PC-3 (cell line): ENCODE measurements around the gene FASTK. TPM values are rescaled to one million over a fixed set of nuclear protein-coding genes. Genes with fewer than 3 reads are reported as not detected.

Experiments
- ATAC-seq: fragments of 200-7000 bp; cut with Tn5 transposase; 2 replicates; pipeline ENCODE4 v1.9.1; 2020; ENCODE audit warnings: mild to moderate bottlenecking, moderate library complexity
- BruUV-seq: library from RNA; stranded (reverse); fragments of 400-500 nt; replicated peaks from 2 replicates; lab custom pipeline; 2021; lab: Mats Ljungman, UMichigan
- CTCF ChIA-PET: fragments of 300-600 bp; sonication (Branson Sonifier 250); formaldehyde crosslinking; loops from one replicate; lab custom pipeline; 2022; ENCODE audit warnings: antibody characterized with exemption; lab: Charles Lee
- POLR2A ChIA-PET: fragments of 300-600 bp; sonication (Branson Sonifier 250); formaldehyde crosslinking; loops from one replicate; lab custom pipeline; 2022; ENCODE audit warnings: antibody characterized with exemption; ENCODE audit not compliant: unreplicated experiment; lab: Charles Lee
- DNase-seq: peaks from one replicate; pipeline ENCODE4 v3.0.0-alpha.2; 2015
- H2AFZ ChIP-seq: fragments of 300-600 bp; sonication (generic); 2 replicates; pipeline ENCODE4 v1.6.0; 2016; ENCODE audit warnings: antibody characterized with exemption, low read length
- H3F3A ChIP-seq: fragments of 300-600 bp; sonication (generic); one replicate; pipeline ENCODE4 v1.6.0; 2017; ENCODE audit warnings: antibody characterized with exemption, low read length, control low read depth, mild to moderate bottlenecking; ENCODE audit not compliant: unreplicated experiment
- H3K27ac ChIP-seq: fragments of 300-600 bp; sonication (generic); 2 replicates; pipeline ENCODE4 v1.5.1; 2016; ENCODE audit warnings: mild to moderate bottlenecking, low read length
- H3K27me3 ChIP-seq: fragments of 300-600 bp; sonication (generic); 2 replicates; pipeline ENCODE4 v1.6.1; 2016; ENCODE audit warnings: low read length, mixed read lengths
- H3K36me3 ChIP-seq: fragments of 300-600 bp; sonication (generic); 2 replicates; pipeline ENCODE4 v1.6.1; 2016; ENCODE audit warnings: low read depth, mixed run types, low read length, mixed read lengths
- H3K4me1 ChIP-seq: fragments of 300-600 bp; sonication (generic); 2 replicates; pipeline ENCODE4 v1.5.1; 2016; ENCODE audit warnings: low read length; ENCODE audit not compliant: insufficient read depth
- H3K4me2 ChIP-seq: fragments of 300-600 bp; sonication (generic); 2 replicates; pipeline ENCODE4 v1.6.0; 2016; ENCODE audit warnings: low read length
- H3K4me3 ChIP-seq: fragments of 300-600 bp; sonication (generic); 2 replicates; pipeline ENCODE4 v1.5.1; 2016; ENCODE audit warnings: mild to moderate bottlenecking, low read length, mixed read lengths
- H3K79me2 ChIP-seq: fragments of 300-600 bp; sonication (generic); 2 replicates; pipeline ENCODE4 v1.6.1; 2017; ENCODE audit warnings: low read length, mixed read lengths
- H3K9ac ChIP-seq: fragments of 300-600 bp; sonication (generic); 2 replicates; pipeline ENCODE4 v1.6.0; 2016; ENCODE audit warnings: mild to moderate bottlenecking, low read length
- H3K9me2 ChIP-seq: fragments of 300-600 bp; sonication (generic); replicated peaks from 2 replicates; pipeline ENCODE4 v1.6.1; 2016; ENCODE audit warnings: mixed run types, low read length, mixed read lengths
- H3K9me3 ChIP-seq: fragments of 300-600 bp; sonication (generic); 2 replicates; pipeline ENCODE4 v1.6.1; 2016; ENCODE audit warnings: low read length, mixed read lengths
- H4K20me1 ChIP-seq: fragments of 300-600 bp; sonication (generic); 2 replicates; pipeline ENCODE4 v1.6.1; 2016; ENCODE audit warnings: low read length, mixed read lengths
- EZH2 ChIP-seq: fragments of 300-600 bp; sonication (generic); IDR thresholded peaks from one replicate; pipeline ENCODE4 v1.6.1; 2017; ENCODE audit warnings: antibody characterized with exemption, mild to moderate bottlenecking, low read length; ENCODE audit not compliant: unreplicated experiment
- EZH2phosphoT487 ChIP-seq: fragments of 300-600 bp; sonication (generic); IDR thresholded peaks from 2 replicates; pipeline ENCODE4 v1.6.1; 2018; ENCODE audit warnings: mild to moderate bottlenecking, antibody characterized with exemption, low read length, borderline replicate concordance
- intact Hi-C: fragments of 100-400 bp; cut with micrococcal nuclease; formaldehyde crosslinking; loops from 2 replicates; pipeline ENCODE4 v1.9.0; 2023
- total RNA-seq: library from RNA; depleted of rRNA; stranded (reverse); fragments of >200 nt; gene quantifications from 2 replicates; pipeline ENCODE4 v1.2.3, GENCODE V29; 2014
- TF ChIP-seq, protein P1 (sequence below): fragments of 300-600 bp; sonication (generic); conservative IDR thresholded peaks from 2 replicates; pipeline ENCODE4 v1.5.1; 2017; ENCODE audit warnings: antibody characterized with exemption, low read depth, mild to moderate bottlenecking, low read length

Gene FASTK
- total RNA-seq, 1 experiment from 2014 or later: 163 TPM

- DNase-seq (no peak), ATAC-seq (no peak)
- Histone ChIP-seq H3K4me3 (no peak overlapping the region), H3K4me2 (no peak overlapping the region), H3K36me3 (no peaks in the 10 kb centered on the region; the same call in 1 of the 2 replicates), H4K20me1 (no peaks in the 10 kb centered on the region), H3K4me1 (peaks cover 18% of the 10 kb centered on the region), H3K27me3 (no peaks in the 10 kb centered on the region), H3K79me2 (0 out of 2 replicates have a peak, but pooled peaks cover 6% of the 10 kb centered on the region), H3K9ac (no peak overlapping the region), H3K9me2 (no peaks in the 10 kb centered on the region), H2AFZ (no peak overlapping the region), H3K9me3 (no peaks in the 10 kb centered on the region), H3K27ac (no peak overlapping the region), H3F3A (no peaks in the 10 kb centered on the region)
- ChIA-PET CTCF (no interaction called here), POLR2A (no interaction called here)
- intact Hi-C loops: no loop called here
- no TSS peak for BruUV-seq
- TF ChIP-seq EZH2 (no peak), EZH2phosphoT487 (no peak)
- TF ChIP-seq, protein P1, sequence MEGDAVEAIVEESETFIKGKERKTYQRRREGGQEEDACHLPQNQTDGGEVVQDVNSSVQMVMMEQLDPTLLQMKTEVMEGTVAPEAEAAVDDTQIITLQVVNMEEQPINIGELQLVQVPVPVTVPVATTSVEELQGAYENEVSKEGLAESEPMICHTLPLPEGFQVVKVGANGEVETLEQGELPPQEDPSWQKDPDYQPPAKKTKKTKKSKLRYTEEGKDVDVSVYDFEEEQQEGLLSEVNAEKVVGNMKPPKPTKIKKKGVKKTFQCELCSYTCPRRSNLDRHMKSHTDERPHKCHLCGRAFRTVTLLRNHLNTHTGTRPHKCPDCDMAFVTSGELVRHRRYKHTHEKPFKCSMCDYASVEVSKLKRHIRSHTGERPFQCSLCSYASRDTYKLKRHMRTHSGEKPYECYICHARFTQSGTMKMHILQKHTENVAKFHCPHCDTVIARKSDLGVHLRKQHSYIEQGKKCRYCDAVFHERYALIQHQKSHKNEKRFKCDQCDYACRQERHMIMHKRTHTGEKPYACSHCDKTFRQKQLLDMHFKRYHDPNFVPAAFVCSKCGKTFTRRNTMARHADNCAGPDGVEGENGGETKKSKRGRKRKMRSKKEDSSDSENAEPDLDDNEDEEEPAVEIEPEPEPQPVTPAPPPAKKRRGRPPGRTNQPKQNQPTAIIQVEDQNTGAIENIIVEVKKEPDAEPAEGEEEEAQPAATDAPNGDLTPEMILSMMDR: no peak
These were observed 44.7 kb downstream of the FASTK start for GRCh38 chr7:151035902-151036301.

DNA sequence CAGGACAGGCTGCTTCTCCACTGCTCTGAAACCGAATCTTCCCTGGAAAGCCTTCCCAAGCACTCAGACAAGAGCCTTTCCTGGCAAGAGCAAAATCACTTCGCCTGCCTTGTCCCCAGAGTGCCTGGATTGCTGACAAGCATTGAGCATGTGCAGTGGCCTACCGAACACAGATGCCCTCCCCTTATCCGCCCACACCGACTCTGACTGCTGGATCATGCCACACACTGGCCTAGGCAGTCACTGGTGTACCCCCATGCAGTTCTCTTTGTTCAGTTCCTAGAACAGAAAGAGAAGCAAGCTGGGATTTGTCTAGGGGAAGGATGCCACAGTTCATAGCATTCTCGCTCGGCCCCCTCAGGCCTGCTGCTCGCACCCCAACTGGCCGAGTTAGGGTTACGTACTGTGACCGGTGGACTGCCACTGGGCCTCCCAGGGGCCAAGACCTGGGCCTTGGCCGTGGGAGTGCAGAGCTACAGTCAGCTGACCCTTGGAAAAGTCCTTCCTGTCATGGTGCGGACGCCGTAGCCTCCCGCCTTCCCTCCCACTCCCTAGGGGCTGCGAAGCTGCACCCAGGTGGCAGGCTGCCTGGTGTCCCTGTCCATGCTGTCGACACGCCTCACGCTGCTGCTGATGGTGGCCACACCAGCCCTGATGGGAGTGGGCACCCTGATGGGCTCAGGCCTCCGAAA is 45.4 kb downstream of the FASTK start:
- intact Hi-C loops: no loop called here
- no peak for TF ChIP-seq EZH2phosphoT487
- TF ChIP-seq, protein P1: no peak
- H3K79me2 ChIP-seq: 0 out of 2 replicates have a peak, but pooled peaks cover 9% of the 10 kb centered on the region
- no peak overlapping the region for H3K4me3 ChIP-seq
- H3K4me2 ChIP-seq: no peak overlapping the region
- BruUV-seq: no TSS peak
- no peak overlapping the region for H3K9ac ChIP-seq
- CTCF ChIA-PET: no interaction called here
- H3F3A ChIP-seq: no peaks in the 10 kb centered on the region
- peaks cover 18% of the 10 kb centered on the region for H3K4me1 ChIP-seq
- H3K9me2 ChIP-seq: no peaks in the 10 kb centered on the region
- no peak for ATAC-seq
- no peak overlapping the region for H2AFZ ChIP-seq
- H4K20me1 ChIP-seq: no peaks in the 10 kb centered on the region
- H3K27me3 ChIP-seq: no peaks in the 10 kb centered on the region
- H3K27ac ChIP-seq: no peak overlapping the region
- H3K36me3 ChIP-seq: no peaks in the 10 kb centered on the region; the same call in 1 of the 2 replicates
- no peak for DNase-seq
- H3K9me3 ChIP-seq: no peaks in the 10 kb centered on the region
- POLR2A ChIA-PET: no interaction called here

DNA sequence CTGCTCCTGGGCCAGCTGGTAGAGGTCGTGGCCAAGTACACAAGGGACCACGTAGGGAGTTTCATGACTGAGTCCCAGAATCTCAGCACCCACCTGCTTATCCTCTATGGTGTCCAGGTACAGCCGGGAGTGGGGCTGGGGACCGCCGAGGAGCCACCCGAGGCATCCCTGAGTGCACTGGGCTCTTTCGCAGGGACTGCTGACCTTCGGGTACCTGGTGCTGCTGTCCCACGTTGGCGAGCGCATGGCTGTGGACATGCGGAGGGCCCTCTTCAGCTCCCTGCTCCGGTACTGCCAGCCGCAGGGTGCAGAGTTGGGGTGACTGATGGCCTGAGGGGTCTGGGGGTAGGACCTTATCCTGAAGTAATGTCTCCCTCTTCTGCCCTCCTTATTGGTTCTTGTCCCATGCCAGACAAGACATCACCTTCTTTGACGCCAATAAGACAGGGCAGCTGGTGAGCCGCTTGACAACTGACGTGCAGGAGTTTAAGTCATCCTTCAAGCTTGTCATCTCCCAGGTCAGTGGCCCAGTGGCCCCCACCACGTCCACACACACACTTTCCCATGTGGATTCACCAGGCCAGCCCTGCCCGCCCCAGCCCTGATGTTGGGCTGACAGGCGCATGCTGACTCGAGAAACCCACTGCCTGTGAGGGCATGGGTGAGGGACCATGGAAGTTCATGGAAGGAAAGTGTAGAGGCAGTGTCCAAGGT is 46.1 kb downstream of the FASTK start:
- Histone ChIP-seq H3F3A (no peaks in the 10 kb centered on the region), H3K9me3 (no peaks in the 10 kb centered on the region), H3K36me3 (no peaks in the 10 kb centered on the region; the same call in 1 of the 2 replicates), H3K4me3 (no peak overlapping the region), H3K27me3 (no peaks in the 10 kb centered on the region), H3K79me2 (peaks cover 16% of the 10 kb centered on the region), H3K9ac (no peak overlapping the region), H3K9me2 (no peaks in the 10 kb centered on the region), H4K20me1 (no peaks in the 10 kb centered on the region), H3K27ac (no peak overlapping the region), H3K4me2 (no peak overlapping the region), H2AFZ (no peak overlapping the region), H3K4me1 (peaks cover 15% of the 10 kb centered on the region)
- ATAC-seq (no peak), DNase-seq (no peak)
- TF ChIP-seq EZH2phosphoT487: no peak
- TF ChIP-seq, protein P1: no peak
- ChIA-PET CTCF (no interaction called here), POLR2A (no interaction called here)
- intact Hi-C loops: no loop called here
- no TSS peak for BruUV-seq
